NCI-H748 treated with DMSO at 0.1 percent for 48 hours (cell line): Measurements from ENCODE around the gene PRKACA.
A peak's percentile ranks its signal among the peaks of the same experiment; 100 is the strongest.

ENCODE experiments used
- DNase-seq: peaks from one replicate; lab custom pipeline; 2025; lab: John Stamatoyannopoulos, UW

Gene PRKACA

GRCh38 chr19:14091813-14092462, 25.6 kb downstream of the PRKACA start:
- DNase-seq, result no peak

- DNase-seq, result no peak
These were observed 26.3 kb downstream of the PRKACA start for GRCh38 chr19:14091081-14091812.

GRCh38 chr19:14090509-14091080, 27.0 kb downstream of the PRKACA start, which contains the start of gene SAMD1:
TSS of gene SAMD1 (minus strand) at chr19:14090751.
- DNase-seq, result peak; percentile 35

GRCh38 chr19:14089662-14090508, 27.7 kb downstream of the PRKACA start:
- no peak for DNase-seq

- no peak for DNase-seq
These were observed 28.2 kb downstream of the PRKACA start for GRCh38 chr19:14089412-14089661.

- no peak for DNase-seq
These were observed 28.7 kb downstream of the PRKACA start for GRCh38 chr19:14088634-14089411.

GRCh38 chr19:14086098-14086497, 31.5 kb downstream of the PRKACA start:
- DNase-seq, result no peak

GRCh38 chr19:14085309-14085995, 32.1 kb downstream of the PRKACA start, which contains the start of gene C19orf67:
TSS of gene C19orf67 (minus strand) at chr19:14085783. CDS start at chr19:14085627, 156 bp downstream.
- DNase-seq, result no peak

GRCh38 chr19:14082675-14082960, 34.9 kb downstream of the PRKACA start:
- DNase-seq, result no peak

- DNase-seq, result no peak
These were observed 35.5 kb downstream of the PRKACA start for GRCh38 chr19:14081797-14082674.

GRCh38 chr19:14080887-14081796, 36.4 kb downstream of the PRKACA start:
- DNase-seq, result peak; percentile 95

GRCh38 chr19:14078411-14078810, 39.2 kb downstream of the PRKACA start:
- no peak for DNase-seq

- peak; percentile 28 for DNase-seq
These were observed 43.4 kb downstream of the PRKACA start for GRCh38 chr19:14073925-14074838.

GRCh38 chr19:14073261-14073924, 44.2 kb downstream of the PRKACA start:
- peak; percentile 33 for DNase-seq

GRCh38 chr19:14072535-14073260, 44.9 kb downstream of the PRKACA start, which contains the start of gene MISP3:
TSS of gene MISP3 (plus strand) at chr19:14072786. CDS start at chr19:14073310, 524 bp downstream.
- peak; percentile 19 for DNase-seq

GRCh38 chr19:14070268-14071050, 47.1 kb downstream of the PRKACA start:
- no peak for DNase-seq
